HG02840 (cell line): ENCODE measurements around the gene PRR9.

Experiments
- ATAC-seq: cut with Tn5 transposase; IDR thresholded peaks from one replicate; pipeline ENCODE4 v1.9.1; 2021; ENCODE audit warnings: mild to moderate bottlenecking, moderate library complexity, moderate number of reproducible peaks; ENCODE audit not compliant: unreplicated experiment, low FRiP score

Gene PRR9

DNA sequence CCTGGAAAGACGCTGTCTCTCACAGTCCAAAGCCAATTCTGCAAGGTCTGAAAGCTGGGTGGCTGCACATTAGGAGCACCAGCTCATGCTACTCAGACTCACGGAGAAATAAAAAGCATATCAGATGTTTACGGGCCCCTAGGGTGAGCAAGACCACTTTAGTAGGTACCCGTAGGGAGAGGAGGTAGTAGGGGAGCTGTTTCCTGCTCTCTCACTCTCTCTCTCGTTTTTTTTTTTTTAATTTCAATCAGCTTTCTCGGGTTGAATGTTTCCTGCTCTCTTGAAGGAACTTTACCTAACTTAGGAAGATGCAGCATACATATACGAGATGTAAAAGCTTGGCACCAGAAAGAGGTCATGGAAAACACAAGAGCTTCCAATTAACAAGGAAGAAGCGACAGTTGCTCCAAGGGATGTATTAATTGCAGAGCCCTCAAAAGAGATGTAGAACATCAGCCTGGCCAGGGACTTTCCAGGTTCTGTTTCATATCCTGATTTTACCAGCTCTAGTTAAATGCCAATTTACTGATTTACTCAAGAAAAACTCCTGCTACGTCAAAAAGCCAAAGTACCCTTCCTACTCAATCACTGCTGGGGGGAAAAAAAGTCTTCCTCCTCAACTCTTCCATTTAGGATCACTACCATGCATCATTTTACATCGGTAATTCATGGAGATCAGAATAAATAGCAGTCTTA is 45.2 kb downstream of the PRR9 start:
- ATAC-seq, result no peak

DNA sequence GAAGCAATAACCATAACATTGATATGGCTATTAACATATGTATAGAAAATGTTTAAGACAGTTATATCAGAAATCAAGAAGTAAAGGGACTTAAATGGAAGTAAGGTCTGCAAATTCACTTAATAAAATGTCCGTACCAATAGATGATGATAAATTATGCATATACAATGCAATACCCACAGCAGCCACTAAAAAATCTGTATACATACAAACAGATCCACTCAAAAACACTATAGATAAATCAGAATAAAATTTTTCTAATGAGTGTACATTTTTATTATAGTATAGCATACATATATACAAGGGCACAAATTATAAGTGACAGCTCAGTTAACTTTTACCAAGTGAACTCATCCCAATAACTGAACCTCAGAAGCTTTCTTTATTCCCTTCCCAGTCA is 48.1 kb downstream of the PRR9 start:
- no peak for ATAC-seq
